GM19238 (cell line): ENCODE data around the gene NRXN3.

Source experiments
- DNase-seq: peaks from one replicate; pipeline ENCODE4 v3.0.0; 2011; ENCODE audit warnings: low spot score; ENCODE audit not compliant: insufficient read length

Gene NRXN3

DNA sequence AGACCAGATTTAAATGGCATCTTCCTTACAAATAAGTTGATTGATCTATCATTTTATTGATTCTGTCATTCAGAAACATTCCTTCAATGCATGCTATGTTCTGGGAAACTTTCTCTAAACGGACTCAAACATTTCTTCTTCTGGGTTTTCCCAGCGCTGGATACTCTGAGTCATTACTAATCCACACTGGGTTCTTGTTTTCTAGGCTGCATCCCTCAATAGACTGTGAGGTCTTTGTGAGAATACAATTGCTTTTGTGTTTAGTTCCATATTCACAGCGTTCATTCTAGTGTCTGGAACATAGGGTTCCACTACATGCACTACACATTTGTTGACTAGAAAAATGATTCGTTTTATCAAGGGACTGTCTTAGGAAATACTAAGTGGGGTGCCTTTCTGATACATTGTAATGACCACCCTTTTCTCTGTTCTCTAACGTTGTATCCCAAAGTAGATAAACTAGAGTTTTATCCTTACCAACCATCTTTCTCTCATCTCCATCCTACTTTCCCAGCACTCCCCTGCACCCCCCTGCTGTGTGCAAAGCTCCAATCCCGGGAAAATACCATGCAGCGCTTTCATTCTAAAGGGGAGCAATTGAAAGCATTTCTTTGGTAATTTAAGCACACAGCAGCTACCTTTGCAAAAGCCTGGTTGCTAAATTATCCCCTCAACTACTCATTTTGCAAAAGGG is 1162.5 kb downstream of the NRXN3 start:
- DNase-seq: no peak

DNA sequence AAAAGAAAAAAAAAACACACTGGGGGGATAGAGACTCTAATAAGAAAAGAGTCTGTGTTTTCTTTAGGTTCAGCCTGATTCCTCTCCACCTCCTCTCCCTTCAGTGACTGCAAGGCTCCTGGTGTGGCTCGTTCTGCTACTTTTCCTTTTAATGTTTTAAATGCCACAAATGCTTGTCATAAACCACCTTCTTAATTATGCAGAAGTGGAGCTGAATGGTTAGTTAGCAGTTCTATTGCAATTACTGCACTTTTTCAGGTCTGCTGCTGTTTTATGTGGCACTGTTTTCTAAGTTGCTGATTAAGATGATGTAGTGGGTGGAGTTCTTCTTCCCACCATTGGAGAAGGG is 1163.0 kb downstream of the NRXN3 start:
- DNase-seq: no peak

DNA sequence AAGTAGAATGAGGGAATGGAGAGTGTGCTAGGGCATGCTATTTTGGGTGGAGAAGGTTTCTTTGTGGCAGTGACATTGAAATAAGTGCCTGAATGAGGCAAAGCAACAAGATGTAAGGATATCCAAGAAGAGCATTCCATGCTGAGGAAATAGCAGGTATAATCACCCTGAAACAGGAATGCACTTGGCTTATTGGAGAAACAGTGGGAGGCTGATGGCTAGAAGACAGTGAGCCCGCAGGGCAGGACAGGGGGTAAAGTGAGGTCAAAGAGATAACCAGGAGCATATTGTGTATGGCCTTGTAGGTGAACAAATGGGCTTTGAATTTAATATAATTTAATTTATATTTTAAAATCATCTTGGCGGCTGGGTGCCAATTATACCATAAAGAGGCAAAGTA is 1164.1 kb downstream of the NRXN3 start:
- DNase-seq: no peak

DNA sequence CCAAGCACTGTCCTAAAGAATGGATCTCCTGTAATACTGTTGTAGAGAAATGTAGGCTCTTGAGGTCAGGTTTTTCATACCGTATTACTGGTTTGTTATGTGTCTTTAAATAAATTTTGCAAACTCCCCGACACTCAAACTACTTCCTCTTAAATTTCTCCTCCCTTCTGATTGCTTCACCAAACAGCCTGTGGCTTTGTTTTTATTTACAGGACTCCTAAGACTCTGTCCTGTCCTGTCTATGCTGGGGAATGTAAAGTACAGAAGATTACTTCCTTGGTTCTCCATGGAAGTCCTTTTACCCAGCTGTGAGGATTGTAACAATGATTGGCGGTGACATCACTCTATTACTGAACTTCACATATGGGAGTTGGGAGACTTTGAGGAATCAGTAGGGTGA is 1167.6 kb downstream of the NRXN3 start:
- DNase-seq: no peak

DNA sequence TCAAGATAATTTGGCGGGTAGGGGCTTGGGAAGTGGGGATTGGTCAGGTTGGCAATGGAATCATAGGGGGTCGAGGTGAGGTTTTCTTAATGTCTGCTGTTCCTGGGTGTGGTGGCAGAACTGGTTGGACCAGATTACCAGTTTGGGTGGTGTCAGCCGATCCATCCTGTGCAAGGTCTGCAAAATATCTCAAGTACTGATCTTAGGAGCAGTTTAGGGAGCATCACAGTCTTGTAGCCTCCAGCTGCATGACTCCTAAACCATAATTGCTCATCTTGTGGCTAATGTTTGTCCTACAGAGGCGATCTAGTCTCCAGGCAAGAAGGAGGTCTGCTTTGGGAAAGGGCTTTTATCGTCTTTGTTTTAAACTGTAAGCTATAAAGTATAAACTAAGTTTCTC is 1172.8 kb downstream of the NRXN3 start:
- DNase-seq: no peak

DNA sequence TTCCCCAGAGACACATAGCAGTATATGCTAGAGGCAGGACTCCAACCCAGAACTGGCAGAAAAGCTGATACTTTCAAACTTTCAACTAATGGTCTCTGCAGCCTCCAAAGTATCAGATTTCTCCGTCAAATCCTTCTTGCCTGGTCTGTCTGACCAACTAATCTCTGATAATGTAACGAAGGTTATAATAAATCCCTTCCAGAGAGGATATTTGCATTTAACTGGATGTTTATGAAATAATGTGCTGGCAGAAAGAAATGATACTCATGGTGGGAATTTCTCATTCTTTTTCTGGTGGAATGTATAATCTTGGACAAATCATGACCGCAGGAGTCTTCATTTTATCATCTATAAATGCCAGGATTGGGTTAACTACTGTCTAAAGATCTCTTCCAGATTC is 1180.8 kb downstream of the NRXN3 start:
- no peak for DNase-seq

DNA sequence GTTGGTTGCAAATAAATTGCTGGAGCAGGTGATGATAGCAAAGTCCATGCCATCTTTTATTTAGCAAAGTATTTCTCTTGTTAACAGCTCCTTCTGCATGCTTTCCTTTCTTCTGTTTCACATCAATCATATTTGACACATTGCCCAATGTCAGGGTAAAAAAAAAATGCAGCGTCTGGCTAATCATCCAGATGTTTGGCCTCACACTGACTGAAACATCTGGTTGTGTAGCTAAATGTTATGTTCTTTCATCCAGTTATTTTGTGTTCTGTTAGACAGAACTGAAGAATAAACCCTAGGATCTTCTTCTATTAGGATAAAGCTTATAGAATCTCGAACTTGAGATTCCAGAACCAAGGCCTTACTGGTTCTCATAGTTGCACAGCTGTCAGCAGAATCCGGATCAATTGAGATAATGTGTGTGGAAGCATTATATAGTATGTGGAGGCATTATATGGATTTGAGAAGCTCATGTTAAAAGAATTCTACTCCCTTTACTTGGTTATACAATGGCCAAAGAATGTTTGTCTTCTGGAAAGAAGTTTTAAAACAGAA is 1182.0 kb downstream of the NRXN3 start:
- DNase-seq: no peak

DNA sequence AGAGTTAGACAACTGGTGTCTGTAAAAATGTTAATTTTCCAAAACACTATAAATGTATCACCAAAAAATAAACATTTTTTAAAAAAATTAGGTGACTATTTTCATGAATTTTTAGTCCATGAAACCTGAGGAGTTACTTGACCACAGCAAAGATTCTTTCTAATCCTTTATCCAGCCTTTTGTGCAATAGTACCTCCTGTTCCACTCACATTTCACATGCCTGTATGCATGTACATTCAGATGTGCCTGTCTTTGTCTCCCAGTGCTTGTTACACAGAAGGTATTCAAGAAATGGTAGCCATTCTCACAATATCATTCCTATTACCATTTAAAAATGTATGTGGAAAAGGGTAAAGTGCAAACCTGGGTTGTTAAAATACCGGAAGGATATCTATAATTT is 1184.2 kb downstream of the NRXN3 start:
- DNase-seq: no peak

DNA sequence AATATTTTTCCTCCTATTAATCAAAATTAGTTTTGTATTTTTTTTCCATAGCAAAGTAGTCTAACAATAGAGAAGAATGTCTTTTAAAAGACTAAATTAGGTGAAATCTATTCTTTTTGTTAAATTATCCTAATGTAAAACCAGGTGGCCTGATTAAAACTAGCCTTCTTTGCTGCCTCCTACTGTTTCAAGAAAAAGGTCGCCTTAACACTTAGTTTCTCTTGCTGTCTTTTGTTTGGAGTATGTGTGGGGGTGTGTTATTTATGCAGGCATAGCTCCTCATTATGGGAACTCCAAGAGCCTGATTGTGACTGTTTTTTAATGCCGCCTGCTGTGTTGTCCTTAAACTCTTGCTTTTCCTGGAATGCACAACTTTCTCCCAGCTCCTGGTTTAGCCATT is 1185.9 kb downstream of the NRXN3 start:
- no peak for DNase-seq

DNA sequence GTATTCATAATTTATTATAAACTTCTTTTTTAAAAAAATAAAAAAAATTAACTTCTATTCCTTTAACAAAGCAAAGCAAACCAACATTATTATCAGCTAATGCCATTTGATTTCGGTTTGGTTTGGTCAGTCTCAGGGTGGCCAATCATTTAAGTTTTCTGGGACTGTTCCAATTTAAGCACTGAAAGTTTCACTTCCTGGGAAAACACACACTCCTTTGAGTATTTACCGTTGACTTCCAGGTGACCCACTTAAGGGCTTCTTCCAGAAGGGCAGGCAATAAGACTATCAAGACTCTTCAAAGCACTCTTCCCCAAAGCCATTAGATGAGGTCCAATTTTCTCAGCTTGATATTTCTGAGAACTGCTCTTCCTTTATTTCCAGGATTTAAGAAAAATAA is 1187.1 kb downstream of the NRXN3 start:
- no peak for DNase-seq

DNA sequence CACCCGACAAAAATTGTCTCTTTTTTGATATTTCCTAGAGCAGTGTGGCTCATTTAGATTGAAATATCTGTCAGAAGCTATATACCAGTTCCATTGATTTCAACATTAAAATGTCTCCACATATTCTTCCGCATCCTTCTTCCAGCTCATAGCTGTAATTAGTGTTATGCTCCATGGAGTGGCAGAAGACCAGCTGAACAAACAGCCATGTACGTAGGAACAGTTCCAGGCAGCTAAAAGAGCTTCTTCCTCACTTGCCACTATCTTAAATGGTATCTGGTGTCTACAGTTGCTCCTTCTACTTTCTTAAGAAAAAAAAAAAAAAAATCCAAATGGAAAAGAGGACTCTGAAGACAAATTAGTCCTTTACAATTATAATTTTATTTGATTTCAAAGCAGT is 1193.1 kb downstream of the NRXN3 start:
- no peak for DNase-seq

DNA sequence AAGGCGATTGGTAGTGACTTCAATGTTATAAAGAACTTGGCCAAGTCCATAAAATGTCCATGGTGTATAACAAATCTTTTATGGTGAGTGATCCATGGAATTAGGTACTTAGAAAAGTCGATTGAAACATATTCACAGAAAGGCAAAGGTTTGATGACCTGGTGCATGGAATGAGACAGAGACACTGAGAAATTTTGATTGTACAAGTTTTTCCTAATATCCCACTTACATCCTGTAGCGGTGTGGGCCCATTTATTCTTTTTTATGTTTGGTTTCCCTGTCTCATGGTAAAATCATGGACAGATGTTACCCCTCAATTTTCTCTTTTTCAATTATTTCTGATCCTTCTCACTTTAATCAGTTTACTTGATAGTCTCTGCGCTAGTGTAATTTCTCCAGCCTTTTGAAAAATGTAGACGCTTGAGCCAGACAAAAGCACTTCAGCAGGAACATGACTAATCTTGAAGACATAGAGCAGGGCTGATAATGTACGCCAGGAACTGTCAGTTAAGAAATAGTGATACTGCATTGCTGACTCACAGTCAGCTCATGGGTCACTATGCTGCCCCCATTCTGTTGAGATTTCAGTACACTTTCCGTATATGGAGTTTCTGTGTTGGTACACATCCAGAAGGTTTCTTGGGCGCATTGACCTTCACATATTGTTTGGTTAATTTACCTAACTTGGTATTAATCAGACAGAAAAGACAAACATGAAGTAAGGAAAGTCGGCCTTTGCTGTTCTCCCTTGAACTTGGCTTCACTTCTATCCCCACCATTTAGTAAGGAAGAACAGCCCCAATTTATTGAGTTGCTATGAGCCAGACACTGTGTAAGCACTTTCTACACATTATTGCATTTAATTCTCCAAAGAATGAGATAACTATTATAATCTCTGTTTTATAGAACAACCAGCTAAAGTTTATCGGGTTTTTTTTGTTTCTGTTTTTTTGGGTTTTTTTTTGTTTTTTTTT is 1199.5 kb downstream of the NRXN3 start:
- no peak for DNase-seq

DNA sequence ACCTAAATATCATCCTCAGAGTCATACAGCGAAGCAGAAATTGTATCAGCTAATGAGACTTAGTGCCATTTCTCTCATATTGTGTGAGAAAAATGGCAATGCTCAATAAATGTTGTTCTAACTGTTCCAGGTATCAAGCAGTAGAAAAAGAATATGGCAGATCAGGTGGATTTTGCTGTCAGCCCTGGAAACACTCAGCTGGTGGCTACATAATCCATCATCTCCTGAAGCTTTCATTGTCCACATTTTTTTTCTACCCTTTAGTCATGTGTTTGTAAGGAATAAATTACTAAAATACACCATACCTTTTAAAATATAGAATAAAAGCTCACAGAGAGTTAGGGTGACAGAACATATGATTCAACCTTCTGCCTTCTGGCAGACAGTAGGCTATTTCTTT is 1200.8 kb downstream of the NRXN3 start:
- no peak for DNase-seq

DNA sequence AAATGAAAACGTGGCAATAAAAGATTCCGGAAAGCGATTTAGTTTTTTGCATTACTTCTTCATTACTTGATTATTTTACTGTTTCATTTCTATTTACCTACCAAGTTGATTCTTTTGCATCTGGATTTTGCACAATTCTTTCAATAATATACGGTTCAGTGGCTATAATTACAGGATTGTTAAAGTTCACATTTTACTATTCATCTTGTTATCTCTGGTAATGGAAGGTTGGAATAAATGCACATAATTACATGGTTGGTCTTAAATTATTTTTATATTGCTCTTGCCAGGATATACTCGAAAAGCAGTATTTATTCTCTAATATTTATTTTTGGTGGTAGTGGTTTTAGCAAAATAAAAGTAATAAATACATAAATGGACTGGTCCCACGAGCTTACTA is 1203.3 kb downstream of the NRXN3 start:
- no peak for DNase-seq

DNA sequence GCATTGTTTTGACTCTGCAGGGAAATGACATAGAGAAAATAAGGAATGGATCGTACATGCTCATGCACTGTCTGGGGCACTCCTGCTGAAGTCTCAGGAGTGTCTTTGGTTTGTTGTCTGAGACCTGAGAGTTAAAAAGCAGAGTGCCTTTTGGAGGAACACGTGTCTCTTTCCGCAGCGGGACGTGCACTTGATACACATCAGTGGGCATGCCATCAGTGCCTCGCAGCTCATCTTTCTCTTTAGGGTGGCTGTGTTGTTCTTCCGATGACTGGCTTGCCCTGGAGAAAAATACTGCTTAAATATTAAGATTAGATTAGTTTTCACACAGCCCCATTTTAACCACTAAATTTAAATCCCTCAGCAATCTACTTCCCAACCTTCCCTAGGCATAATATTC is 1205.2 kb downstream of the NRXN3 start:
- DNase-seq: no peak

DNA sequence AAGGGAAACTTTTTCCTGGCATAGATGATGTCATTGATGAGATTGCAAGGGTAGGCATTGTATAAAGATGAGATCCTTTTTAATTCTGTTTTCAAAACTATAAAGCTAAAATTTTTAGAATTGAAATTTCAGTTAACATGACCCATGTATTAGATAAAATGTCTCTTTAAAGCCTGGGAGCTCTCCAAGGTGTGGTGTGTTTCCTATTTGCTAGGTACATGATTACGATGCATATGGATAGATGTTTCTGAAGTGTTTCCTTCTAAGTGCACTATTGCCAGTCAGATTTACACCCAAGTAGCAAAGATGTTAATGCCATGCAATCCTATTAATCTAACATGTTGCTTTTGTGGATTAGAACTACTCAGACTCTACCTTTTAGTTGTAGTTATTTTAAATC is 1206.4 kb downstream of the NRXN3 start:
- no peak for DNase-seq

DNA sequence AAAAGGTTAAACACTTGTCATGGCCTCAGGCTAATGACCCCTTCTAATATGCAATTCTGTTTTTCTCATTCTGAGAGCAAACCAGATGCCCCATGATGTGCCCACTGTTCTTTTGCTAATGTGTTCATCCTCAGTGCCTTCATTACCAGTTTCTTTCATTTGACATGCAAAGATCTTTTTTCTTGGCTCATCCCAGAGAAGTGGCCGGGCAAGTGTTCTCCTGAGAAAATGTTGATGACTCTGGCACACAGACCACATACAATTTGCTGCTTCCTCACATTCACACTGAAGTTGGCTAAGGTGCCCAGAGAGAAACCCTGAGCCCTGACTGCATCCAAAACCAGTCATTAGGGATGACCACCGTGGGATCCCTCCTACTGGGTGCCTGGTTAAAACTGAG is 1207.8 kb downstream of the NRXN3 start:
- no peak for DNase-seq

DNA sequence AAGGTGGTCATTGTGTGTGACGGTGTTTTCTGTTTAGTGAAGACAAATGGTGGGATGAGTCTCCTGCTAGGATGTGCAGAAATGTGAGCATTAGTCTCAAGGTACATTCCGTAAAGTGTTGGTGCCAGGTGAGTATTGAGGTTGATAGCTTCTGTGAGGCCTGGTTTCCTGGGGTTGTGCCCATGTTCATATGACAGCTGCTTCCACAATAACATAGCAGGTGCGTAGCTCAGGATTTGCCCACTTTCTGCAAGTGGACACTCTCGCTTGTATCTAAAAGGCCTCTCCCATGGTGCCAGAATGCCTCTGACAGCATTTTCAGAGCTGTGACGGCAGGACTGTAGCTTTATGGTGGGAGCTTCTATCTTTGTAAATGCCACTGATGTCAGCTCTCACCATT is 1209.1 kb downstream of the NRXN3 start:
- DNase-seq: no peak

DNA sequence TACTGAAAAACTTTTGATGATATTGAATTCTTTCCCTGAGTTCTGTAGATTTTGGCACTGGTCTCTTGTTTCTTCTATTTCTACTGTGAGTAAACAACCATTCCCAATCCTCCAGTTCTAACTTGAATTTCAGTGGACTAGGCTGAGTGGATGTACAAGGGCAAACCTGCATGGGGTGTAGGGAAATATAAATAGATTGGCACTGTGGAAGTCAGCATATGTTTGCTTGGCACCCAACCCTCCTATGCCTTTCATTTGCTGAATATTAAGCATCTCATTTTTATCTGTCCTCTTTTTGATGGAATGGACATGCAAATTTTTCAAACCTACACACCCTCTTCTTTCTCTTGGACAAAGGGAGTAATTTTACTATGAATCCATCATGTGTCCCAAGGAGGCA is 1212.9 kb downstream of the NRXN3 start:
- DNase-seq: no peak

DNA sequence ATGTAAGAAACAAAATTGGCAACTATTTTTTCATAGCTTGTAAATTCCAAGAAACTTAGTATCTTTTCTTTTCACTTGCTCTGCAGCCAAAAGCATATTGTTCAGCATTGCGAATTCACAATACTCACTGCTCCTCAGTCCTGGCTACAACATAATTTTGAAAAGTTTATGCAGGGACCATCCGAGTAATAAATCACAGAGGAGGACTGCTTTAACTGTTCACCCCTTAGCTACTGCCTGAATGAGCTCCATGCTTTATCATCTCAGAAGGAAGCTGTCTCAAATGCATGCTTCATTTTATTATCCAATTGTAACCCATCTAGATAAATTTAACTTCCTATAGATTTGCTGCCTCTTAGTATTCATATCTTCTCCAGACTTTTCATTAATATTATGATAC is 1213.3 kb downstream of the NRXN3 start:
- no peak for DNase-seq

DNA sequence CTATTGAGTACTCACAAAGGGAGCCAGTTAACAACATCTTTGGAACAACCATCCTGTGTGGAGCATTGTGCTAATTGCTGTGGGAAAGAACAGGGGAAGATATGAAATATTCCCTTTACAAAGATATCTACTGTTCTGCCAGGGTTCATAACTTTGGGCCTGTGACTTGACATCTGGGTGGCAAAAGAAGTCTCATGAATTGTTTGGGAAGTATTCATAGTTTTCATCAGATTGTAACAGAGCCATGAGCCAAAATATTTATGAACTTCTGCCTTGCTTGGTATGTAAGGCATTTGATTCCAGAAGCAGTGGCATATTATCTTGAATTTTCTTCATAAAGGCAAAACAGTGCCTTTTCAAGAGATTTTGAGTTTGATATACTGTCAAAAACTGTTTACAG is 1224.9 kb downstream of the NRXN3 start:
- DNase-seq: no peak

DNA sequence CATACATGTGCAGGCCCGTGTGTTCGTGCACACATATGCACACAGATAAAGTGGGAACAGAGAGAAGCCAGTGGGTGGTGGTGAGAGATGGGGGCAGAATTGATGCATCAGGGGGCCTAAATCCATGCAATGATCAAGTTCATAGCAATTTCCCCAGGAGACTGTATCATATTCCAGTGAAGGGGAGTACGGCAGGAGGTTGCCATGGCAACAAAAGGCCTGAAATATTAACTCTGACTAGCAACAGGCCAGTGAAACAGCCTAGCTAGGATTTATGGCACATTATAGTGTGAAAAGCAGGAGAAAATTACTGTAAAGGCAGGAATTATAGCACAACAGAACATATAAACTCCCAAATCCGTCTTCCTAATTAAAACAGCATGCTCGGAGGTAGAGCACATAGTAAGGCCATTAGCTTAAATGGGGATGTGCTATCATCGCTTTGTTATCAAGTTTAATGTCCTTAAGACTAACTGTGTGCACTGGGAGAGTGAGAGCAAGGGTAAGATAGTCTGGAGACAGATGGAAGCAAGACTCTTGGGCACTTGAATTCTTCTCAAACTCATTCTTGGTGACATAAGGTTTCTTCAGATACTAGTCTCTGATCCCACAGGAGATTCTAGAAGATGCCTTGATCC is 1234.8 kb downstream of the NRXN3 start:
- DNase-seq: no peak
